Left lung (tissue), 10 donors: Measurements from ENCODE around the gene CDC40. TPM values are rescaled to one million over a fixed set of nuclear protein-coding genes. Genes with fewer than 3 reads are reported as not detected.

ENCODE experiments used
- ATAC-seq: fragments of 200-7000 bp; cut with Tn5 transposase; one replicate; pipeline ENCODE4 v1.9.1; 2020; ENCODE audit warnings: moderate library complexity
- DNase-seq, 4 donors: peaks; one replicate each; pipeline ENCODE4 v3.0.0-alpha.2; 2013 to 2020
- H3K27ac ChIP-seq, 2 donors: fragments of 200-600 bp; sonication (generic) in 1 of 2; one replicate each; pipeline versions ENCODE4 v1.5.0 to v1.8.0; 2020 to 2021
- H3K27me3 ChIP-seq, 2 donors: fragments of 200-600 bp; sonication (generic) in 1 of 2; one replicate each; pipeline versions ENCODE4 v1.5.0 to v1.8.0; 2020 to 2021
- H3K36me3 ChIP-seq, 2 donors: fragments of 200-600 bp; sonication (generic) in 1 of 2; one replicate each; pipeline versions ENCODE4 v1.5.0 to v1.8.0; 2020 to 2021
- H3K4me1 ChIP-seq, 2 donors: fragments of 200-600 bp; one replicate each; pipeline ENCODE4 v1.8.0; 2021
- H3K4me3 ChIP-seq, 2 donors: fragments of 200-600 bp; sonication (generic) in 1 of 2; one replicate each; pipeline versions ENCODE4 v1.5.0 to v1.8.0; 2020 to 2021; ENCODE audit warnings: mild to moderate bottlenecking in 1 of 2
- H3K9me3 ChIP-seq, 2 donors: fragments of 200-600 bp; sonication (generic) in 1 of 2; one replicate each; pipeline versions ENCODE4 v1.5.0 to v1.8.0; 2020 to 2021
- intact Hi-C, 2 donors: fragments of 100-400 bp; cut with DNase I; formaldehyde crosslinking; loops; one replicate each; pipeline versions ENCODE4 v1.11.2 to v1.14.2; 2022
- polyA plus RNA-seq, 6 donors: library from polyadenylated mRNA; unstranded; fragments of 120-200 nt; gene quantifications; one replicate each; pipeline ENCODE4 v1.2.1, GENCODE V29; 2013; ENCODE audit not compliant: insufficient read length in 6 of 6
- total RNA-seq, 2 donors: library from RNA; stranded (reverse); fragmentation: NEBNext Ultra II Directional; extraction: Animal tissue kit (Norgen Biotek cat#: 25700); gene quantifications; one replicate each; pipeline ENCODE4 v1.2.1, GENCODE V29; 2021
- TF ChIP-seq, protein P1 (sequence below), 2 donors: fragments of 200-600 bp; sonication (generic) in 1 of 2; IDR thresholded peaks; one replicate each; pipeline versions ENCODE4 v1.5.0 to v1.8.0; 2021; ENCODE audit warnings: antibody characterized with exemption in 2 of 2
- donor health status: DM: no; HTN: yes; CAD: no.
- donor health status: DM: no; HTN: no; CAD: no.

CDC40 gene
- total and polyA plus RNA-seq, 8 donors, result 23.4 to 34.5 (median 28.8) TPM

DNA sequence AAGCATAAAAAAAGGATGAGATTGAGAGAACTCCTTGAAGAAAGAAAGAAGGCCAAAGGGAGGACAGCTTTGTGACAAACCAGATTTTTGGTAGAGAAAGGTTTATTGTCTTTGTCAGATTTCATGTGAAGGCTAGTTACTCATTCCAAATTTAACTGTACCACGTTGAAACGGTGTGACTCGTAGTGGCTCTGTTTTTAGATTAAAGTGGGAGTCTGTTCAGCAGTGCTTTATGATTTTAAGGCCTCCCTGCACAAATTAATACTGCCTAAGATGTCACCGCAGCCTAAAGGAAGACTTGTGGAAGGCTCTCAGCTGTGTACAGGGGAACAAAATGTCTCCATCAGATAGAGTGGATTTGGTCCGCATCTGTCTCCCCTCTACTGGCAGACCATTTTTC lies 35.9 kb downstream of the CDC40 start:
- intact Hi-C loops, result no loop called here
- ATAC-seq, result no peak

DNA sequence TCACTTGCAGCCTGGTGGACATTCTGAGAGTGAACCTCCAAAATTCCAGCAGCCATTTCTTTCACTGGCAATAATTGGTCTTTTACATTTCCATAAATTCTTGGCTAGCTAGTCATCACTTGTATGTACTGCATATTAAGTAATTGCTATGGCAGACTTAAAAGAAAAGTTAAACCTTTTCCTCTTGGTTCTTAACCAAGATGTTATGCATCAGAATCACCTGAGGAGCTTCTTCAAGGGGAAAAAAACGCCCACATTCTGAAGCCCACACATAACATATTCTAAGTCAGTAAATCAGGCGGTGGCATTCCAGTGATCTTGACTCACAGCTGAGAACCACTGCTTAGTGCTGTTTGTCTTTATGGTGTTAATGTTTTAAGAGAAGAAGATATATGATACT lies 37.0 kb downstream of the CDC40 start:
- no peak overlapping the region for H3K27ac ChIP-seq
- no peak for DNase-seq
- H3K4me3 ChIP-seq, result no peak overlapping the region
- H3K4me1 ChIP-seq, result no peaks in the 10 kb centered on the region
- peaks cover 0 to 97% of the 10 kb centered on the region in 2 donors for H3K36me3 ChIP-seq
- intact Hi-C loops, result no loop called here
- TF ChIP-seq, protein P1, sequence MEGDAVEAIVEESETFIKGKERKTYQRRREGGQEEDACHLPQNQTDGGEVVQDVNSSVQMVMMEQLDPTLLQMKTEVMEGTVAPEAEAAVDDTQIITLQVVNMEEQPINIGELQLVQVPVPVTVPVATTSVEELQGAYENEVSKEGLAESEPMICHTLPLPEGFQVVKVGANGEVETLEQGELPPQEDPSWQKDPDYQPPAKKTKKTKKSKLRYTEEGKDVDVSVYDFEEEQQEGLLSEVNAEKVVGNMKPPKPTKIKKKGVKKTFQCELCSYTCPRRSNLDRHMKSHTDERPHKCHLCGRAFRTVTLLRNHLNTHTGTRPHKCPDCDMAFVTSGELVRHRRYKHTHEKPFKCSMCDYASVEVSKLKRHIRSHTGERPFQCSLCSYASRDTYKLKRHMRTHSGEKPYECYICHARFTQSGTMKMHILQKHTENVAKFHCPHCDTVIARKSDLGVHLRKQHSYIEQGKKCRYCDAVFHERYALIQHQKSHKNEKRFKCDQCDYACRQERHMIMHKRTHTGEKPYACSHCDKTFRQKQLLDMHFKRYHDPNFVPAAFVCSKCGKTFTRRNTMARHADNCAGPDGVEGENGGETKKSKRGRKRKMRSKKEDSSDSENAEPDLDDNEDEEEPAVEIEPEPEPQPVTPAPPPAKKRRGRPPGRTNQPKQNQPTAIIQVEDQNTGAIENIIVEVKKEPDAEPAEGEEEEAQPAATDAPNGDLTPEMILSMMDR (IDR thresholded peaks at IDR 0.05), result no peak
- no peaks in the 10 kb centered on the region for H3K27me3 ChIP-seq
- ATAC-seq, result no peak
- no peaks in the 10 kb centered on the region for H3K9me3 ChIP-seq

More for the DNA sequence above, 35.9 kb downstream of the CDC40 start:
- H3K27ac ChIP-seq, result no peak overlapping the region
- TF ChIP-seq, protein P1 (IDR thresholded peaks at IDR 0.05), result no peak
- H3K9me3 ChIP-seq, result no peaks in the 10 kb centered on the region
- no peaks in the 10 kb centered on the region for H3K4me1 ChIP-seq
- no peaks in the 10 kb centered on the region for H3K27me3 ChIP-seq
- DNase-seq, result no peak
- H3K4me3 ChIP-seq, result no peak overlapping the region
- H3K36me3 ChIP-seq, result peaks cover 0 to 100% of the 10 kb centered on the region in 2 donors

DNA sequence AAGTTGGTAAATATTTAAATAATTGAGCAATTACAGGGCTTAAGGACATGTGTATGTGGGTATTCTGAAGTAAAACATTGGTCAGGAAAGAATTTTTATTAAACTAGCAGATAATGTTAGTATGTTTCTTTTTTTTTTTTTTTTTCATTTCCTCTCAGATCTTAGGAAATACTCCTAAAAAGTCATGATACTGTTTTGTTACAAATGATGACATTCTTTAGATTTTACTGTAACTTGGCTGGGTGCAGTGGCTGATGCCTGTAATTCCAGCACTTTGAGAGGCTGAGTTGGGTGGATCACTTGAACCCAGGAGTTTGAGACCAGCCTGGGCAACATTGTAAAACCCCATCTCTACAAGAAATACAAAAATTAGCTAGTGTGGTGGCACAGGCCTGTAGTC lies 41.5 kb downstream of the CDC40 start:
- Histone ChIP-seq H3K27ac (no peak overlapping the region), H3K9me3 (no peaks in the 10 kb centered on the region), H3K4me3 (no peak overlapping the region), H3K4me1 (no peaks in the 10 kb centered on the region), H3K27me3 (no peaks in the 10 kb centered on the region), H3K36me3 (peaks cover 0 to 95% of the 10 kb centered on the region in 2 donors)
- TF ChIP-seq, protein P1 (IDR thresholded peaks at IDR 0.05), result no peak
- intact Hi-C loops, result no loop called here
- ATAC-seq (no peak), DNase-seq (no peak)

DNA sequence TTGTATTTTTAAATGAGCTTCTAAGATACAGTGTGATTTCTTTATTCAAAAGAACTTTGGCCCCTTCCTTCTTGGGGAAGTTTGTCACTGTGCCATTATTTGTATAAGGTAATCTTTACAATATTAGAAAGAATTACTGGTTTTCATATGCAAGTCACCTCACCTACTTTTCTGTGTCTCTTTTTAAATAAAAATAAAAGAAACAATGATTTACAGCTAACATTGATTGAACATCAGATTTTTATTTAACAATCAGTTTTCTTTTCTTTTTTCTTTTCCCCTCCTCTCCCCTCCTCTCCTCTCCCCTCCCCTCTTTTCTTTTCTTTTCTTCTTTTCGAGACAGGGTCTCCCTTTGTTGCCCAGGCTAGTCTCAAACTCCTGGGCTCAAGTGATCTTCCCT lies 46.0 kb downstream of the CDC40 start:
- no peak overlapping the region for H3K27ac ChIP-seq
- no peak for ATAC-seq
- intact Hi-C loops, result no loop called here
- no peak overlapping the region for H3K4me3 ChIP-seq
- H3K4me1 ChIP-seq, result no peaks in the 10 kb centered on the region
- peaks cover 0 to 88% of the 10 kb centered on the region in 2 donors for H3K36me3 ChIP-seq
- H3K27me3 ChIP-seq, result no peaks in the 10 kb centered on the region
- H3K9me3 ChIP-seq, result no peaks in the 10 kb centered on the region
- TF ChIP-seq, protein P1 (IDR thresholded peaks at IDR 0.05), result no peak
- DNase-seq, result no peak

DNA sequence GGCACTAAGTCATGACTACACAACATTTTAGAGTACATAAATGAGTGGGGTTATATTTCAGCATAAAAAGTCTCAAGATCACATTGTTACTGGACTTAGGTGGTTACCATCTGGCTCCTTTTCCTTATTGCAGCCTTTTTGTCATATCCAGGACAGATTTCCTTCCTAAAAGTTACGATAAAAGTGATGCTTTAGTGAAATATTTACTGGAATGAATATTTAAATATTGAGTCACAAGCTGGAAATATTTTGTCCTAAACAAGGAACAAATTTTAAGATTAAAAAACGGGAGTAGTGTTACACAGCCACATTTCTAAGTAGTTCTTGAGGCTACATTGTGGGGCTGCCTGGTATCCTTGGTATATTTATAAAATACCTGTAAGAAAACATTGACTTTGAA lies 52.2 kb downstream of the CDC40 start:
- intact Hi-C loops, result no loop called here
- ATAC-seq (no peak), DNase-seq (no peak)
- TF ChIP-seq, protein P1 (IDR thresholded peaks at IDR 0.05), result no peak
- no peaks in the 10 kb centered on the region for H3K27me3 ChIP-seq
- peaks cover 0 to 32% of the 10 kb centered on the region in 2 donors for H3K36me3 ChIP-seq
- H3K4me1 ChIP-seq, result no peaks in the 10 kb centered on the region
- H3K27ac ChIP-seq, result peak overlapping the region in 1 of 2 donors; percentile 13
- H3K9me3 ChIP-seq, result no peaks in the 10 kb centered on the region
- H3K4me3 ChIP-seq, result no peak overlapping the region
